GM21367 (cell line): ENCODE data around the gene C1QTNF12.
A peak's percentile ranks its signal among the peaks of the same experiment; 100 is the strongest.

Experiments used
- ATAC-seq: cut with Tn5 transposase; IDR thresholded peaks from one replicate; pipeline ENCODE4 v1.9.1; 2021; ENCODE audit not compliant: unreplicated experiment

C1QTNF12 gene

GRCh38 chr1:1241588-1242219, 4.8 kb downstream of the C1QTNF12 start:
- ATAC-seq, result no peak

- ATAC-seq, result no peak
Measured at GRCh38 chr1:1240822-1241587, 5.5 kb downstream of the C1QTNF12 start.

- ATAC-seq, result no peak
Measured at GRCh38 chr1:1240348-1240732, 6.2 kb downstream of the C1QTNF12 start.

- no peak for ATAC-seq
Measured at GRCh38 chr1:1239614-1240347, 6.7 kb downstream of the C1QTNF12 start.

- ATAC-seq, result no peak
Measured at GRCh38 chr1:1239227-1239613, 7.3 kb downstream of the C1QTNF12 start.

GRCh38 chr1:1238702-1239178, 7.8 kb downstream of the C1QTNF12 start:
- no peak for ATAC-seq

GRCh38 chr1:1237874-1238701, 8.4 kb downstream of the C1QTNF12 start:
- no peak for ATAC-seq

- no peak for ATAC-seq
Measured at GRCh38 chr1:1236945-1237873, 9.3 kb downstream of the C1QTNF12 start.

GRCh38 chr1:1236176-1236763, 10.3 kb downstream of the C1QTNF12 start:
- no peak for ATAC-seq

GRCh38 chr1:1235016-1235744, 11.3 kb downstream of the C1QTNF12 start:
- ATAC-seq, result no peak

- no peak for ATAC-seq
Measured at GRCh38 chr1:1234180-1234808, 12.2 kb downstream of the C1QTNF12 start.

- no peak for ATAC-seq
Measured at GRCh38 chr1:1233567-1233892, 13.0 kb downstream of the C1QTNF12 start.

GRCh38 chr1:1232796-1233566, 13.5 kb downstream of the C1QTNF12 start:
- no peak for ATAC-seq

GRCh38 chr1:1232208-1232795, 14.2 kb downstream of the C1QTNF12 start, which contains the start of gene B3GALT6:
TSS of gene B3GALT6 (plus strand) at chr1:1232237. CDS start at chr1:1232279, 42 bp downstream.
- no peak for ATAC-seq

- ATAC-seq, result peak; percentile 75
Measured at GRCh38 chr1:1231400-1232207, 14.9 kb downstream of the C1QTNF12 start, which contains the start of gene SDF4. TSS of gene SDF4 (minus strand) at chr1:1232001. CDS start at chr1:1228772, 3,229 bp downstream.

GRCh38 chr1:1230656-1231399, 15.7 kb downstream of the C1QTNF12 start:
- ATAC-seq, result no peak
